Measurements from ENCODE around the gene FAM174C. TPM values are rescaled to one million over a fixed set of nuclear protein-coding genes. Genes with fewer than 3 reads are reported as not detected.
A peak's percentile ranks its signal among the peaks of the same experiment; 100 is the strongest.

FAM174C gene
- polyA plus RNA-seq, 3 donors: 32.8 to 56.2 (median 40.0) TPM

DNA sequence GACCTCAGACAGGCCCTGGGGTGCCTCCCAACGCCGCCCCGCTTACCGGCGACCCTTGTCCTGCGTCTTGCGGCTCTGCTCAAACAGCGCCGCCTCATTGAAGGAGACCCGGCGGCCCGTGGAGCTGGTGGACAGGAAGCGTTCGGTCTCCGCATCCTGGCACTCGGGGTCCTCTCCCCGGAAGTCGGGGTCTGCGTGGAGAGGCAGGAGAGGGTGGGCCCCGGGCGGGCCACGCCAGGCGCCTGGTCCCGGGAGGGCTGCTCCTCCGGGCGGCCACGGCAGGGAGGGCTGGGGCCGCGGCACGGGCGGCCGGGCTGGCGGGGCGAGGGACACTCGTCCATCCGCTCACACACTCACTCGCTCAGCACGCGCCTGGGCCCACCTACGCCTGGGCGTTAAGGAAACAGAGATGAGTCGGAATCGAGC lies 40.4 kb upstream of the FAM174C start:
- Mint-ChIP-seq H3K27ac (no peak overlapping the region), H3K4me1 (peaks cover 20% of the 10 kb centered on the region), H3K9me3 (peaks cover 0 to 12% (median 2%) of the 10 kb centered on the region in 7 donors), H3K36me3 (peaks cover 0 to 11% of the 10 kb centered on the region in 2 donors), H3K4me3 (no peak overlapping the region), H3K27me3 (ENCODE audit: low read depth in 3 of 3) (peaks cover 29 to 51% (median 41%) of the 10 kb centered on the region in 3 donors)
- TF ChIP-seq, protein P1, sequence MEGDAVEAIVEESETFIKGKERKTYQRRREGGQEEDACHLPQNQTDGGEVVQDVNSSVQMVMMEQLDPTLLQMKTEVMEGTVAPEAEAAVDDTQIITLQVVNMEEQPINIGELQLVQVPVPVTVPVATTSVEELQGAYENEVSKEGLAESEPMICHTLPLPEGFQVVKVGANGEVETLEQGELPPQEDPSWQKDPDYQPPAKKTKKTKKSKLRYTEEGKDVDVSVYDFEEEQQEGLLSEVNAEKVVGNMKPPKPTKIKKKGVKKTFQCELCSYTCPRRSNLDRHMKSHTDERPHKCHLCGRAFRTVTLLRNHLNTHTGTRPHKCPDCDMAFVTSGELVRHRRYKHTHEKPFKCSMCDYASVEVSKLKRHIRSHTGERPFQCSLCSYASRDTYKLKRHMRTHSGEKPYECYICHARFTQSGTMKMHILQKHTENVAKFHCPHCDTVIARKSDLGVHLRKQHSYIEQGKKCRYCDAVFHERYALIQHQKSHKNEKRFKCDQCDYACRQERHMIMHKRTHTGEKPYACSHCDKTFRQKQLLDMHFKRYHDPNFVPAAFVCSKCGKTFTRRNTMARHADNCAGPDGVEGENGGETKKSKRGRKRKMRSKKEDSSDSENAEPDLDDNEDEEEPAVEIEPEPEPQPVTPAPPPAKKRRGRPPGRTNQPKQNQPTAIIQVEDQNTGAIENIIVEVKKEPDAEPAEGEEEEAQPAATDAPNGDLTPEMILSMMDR (IDR thresholded peaks at IDR 0.05): no peak
- H3K9me3 ChIP-seq (replicated peaks in 1 of 2; ENCODE audit: control insufficient read depth in 1 of 2, insufficient read depth in 1 of 2, low read length in 2 of 2): no peaks in the 10 kb centered on the region
- H3K79me2 ChIP-seq (ENCODE audit: insufficient read depth, low read length): no peaks in the 10 kb centered on the region
- H3K36me3 ChIP-seq (replicated peaks in 1 of 2; ENCODE audit: control insufficient read depth in 1 of 2, insufficient read depth in 2 of 2, low read length in 2 of 2): no peaks in the 10 kb centered on the region
- no peak overlapping the region for H3K27ac ChIP-seq (ENCODE audit: low read depth in 1 of 2, low read length in 2 of 2)
- no peak overlapping the region for H3K4me2 ChIP-seq (replicated peaks; ENCODE audit: extremely low read depth, low read length, poor library complexity, severe bottlenecking)
- peaks cover 13% of the 10 kb centered on the region for H4K20me1 ChIP-seq (ENCODE audit: insufficient read depth, low read length)
- H3K4me1 ChIP-seq (ENCODE audit: control insufficient read depth in 1 of 2, insufficient read depth in 2 of 2, low read length in 2 of 2): peaks cover 13 to 22% of the 10 kb centered on the region in 2 donors
- intact Hi-C loops (cut with micrococcal nuclease): loop anchor here in 1 of 2 donors (5.0 kb wide), 1 partner anchor 33 kb away; no protein-coding TSS in a partner anchor
- no peak overlapping the region for H3K4me3 ChIP-seq (replicated peaks in 1 of 3; ENCODE audit: low read depth in 2 of 3, low read length in 3 of 3)
- H3K27me3 ChIP-seq (ENCODE audit: control insufficient read depth in 2 of 2, insufficient read depth in 2 of 2, low read length in 2 of 2): peaks cover 11 to 42% of the 10 kb centered on the region in 2 donors
- H2AFZ ChIP-seq (ENCODE audit: insufficient read depth, low read depth, low read length, poor library complexity, severe bottlenecking): no peak overlapping the region
- H3K9ac ChIP-seq (ENCODE audit: insufficient read depth, low read length, poor library complexity, severe bottlenecking): no peak overlapping the region
- no peak for DNase-seq
- WGBS (ENCODE audit: insufficient coverage): 92% methylated on average over 42 of the region's 43 CpGs

DNA sequence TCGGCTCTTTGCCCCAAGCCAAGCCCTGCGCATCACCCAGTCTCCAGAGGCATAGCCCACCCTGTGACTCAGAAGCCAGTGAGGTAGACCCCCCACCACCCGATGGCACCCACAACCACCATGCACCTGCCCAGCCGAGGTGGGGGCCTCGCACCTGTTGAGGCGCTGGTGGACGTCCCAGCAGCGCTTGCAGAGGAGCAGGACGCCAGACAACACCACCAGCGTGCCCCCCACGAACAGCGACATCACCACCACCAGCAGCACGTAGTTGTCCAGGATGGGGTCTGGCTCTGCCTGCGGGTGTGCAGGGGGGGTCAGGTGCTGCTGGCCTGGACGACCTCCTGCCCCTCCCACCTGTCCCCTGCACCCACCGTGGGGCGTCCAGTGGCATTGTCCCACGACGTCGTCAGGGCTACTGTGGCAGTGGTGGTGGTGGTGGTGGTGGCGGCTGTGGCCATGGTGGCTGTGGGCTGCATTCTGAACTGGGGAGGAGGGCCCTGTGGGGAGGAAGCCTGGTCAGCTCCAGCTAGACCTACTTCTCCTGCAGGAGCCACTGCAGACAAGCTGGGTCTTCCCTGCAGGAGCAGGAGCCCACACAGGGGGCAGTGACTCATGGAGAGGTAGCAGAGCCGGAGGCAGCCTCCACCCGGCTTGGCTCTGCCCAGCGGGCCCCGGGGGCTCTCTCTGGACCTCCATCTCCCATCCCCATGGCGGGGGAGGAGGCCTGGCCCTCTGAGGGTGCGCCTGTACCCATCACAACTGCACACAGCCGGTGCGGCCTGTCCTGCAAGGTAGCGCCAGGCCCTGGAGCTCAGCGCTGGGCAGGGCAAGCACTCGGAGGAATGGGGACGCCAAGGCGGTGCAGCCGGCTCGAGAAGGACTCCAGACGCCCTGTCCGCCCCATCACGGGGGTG lies 39.4 kb upstream of the FAM174C start:
- TF ChIP-seq, protein P1 (IDR thresholded peaks at IDR 0.05): no peak
- Mint-ChIP-seq H3K36me3 (peaks cover 0 to 11% of the 10 kb centered on the region in 2 donors), H3K9me3 (peaks cover 0 to 12% (median 2%) of the 10 kb centered on the region in 7 donors), H3K4me3 (peak overlapping the region in 1 of 2 donors; percentile 51), H3K4me1 (peaks cover 23% of the 10 kb centered on the region), H3K27ac (no peak overlapping the region), H3K27me3 (ENCODE audit: low read depth in 3 of 3) (peaks cover 29 to 55% (median 41%) of the 10 kb centered on the region in 3 donors)
- H3K27me3 ChIP-seq (ENCODE audit: control insufficient read depth in 2 of 2, insufficient read depth in 2 of 2, low read length in 2 of 2): peaks cover 11 to 43% of the 10 kb centered on the region in 2 donors
- 91% methylated on average over 27 of the region's 39 CpGs for WGBS (ENCODE audit: insufficient coverage)
- H3K36me3 ChIP-seq (replicated peaks in 1 of 2; ENCODE audit: control insufficient read depth in 1 of 2, insufficient read depth in 2 of 2, low read length in 2 of 2): no peaks in the 10 kb centered on the region
- peaks cover 13% of the 10 kb centered on the region for H4K20me1 ChIP-seq (ENCODE audit: insufficient read depth, low read length)
- H3K9ac ChIP-seq (ENCODE audit: insufficient read depth, low read length, poor library complexity, severe bottlenecking): no peak overlapping the region
- H3K4me1 ChIP-seq (ENCODE audit: control insufficient read depth in 1 of 2, insufficient read depth in 2 of 2, low read length in 2 of 2): peaks cover 19 to 31% of the 10 kb centered on the region in 2 donors
- intact Hi-C loops (cut with micrococcal nuclease): loop anchor here in 1 of 2 donors (5.0 kb wide), 1 partner anchor 34 kb away; no protein-coding TSS in a partner anchor
- no peak overlapping the region for H3K4me2 ChIP-seq (replicated peaks; ENCODE audit: extremely low read depth, low read length, poor library complexity, severe bottlenecking)
- no peaks in the 10 kb centered on the region for H3K79me2 ChIP-seq (ENCODE audit: insufficient read depth, low read length)
- DNase-seq: no peak
- H3K4me3 ChIP-seq (replicated peaks in 1 of 3; ENCODE audit: low read depth in 2 of 3, low read length in 3 of 3): no peak overlapping the region
- H3K27ac ChIP-seq (ENCODE audit: low read depth in 1 of 2, low read length in 2 of 2): no peak overlapping the region
- no peaks in the 10 kb centered on the region for H3K9me3 ChIP-seq (replicated peaks in 1 of 2; ENCODE audit: control insufficient read depth in 1 of 2, insufficient read depth in 1 of 2, low read length in 2 of 2)
- no peak overlapping the region for H2AFZ ChIP-seq (ENCODE audit: insufficient read depth, low read depth, low read length, poor library complexity, severe bottlenecking)

All from CD14-positive monocyte (primary cell).